Gastroesophageal sphincter (tissue), 3 donors: ENCODE data around the gene TSPAN5.

Source experiments
- EP300 ChIP-seq: sonication (generic); formaldehyde crosslinking; IDR thresholded peaks from one replicate; pipeline ENCODE4 v1.6.1; 2017; ENCODE audit warnings: antibody characterized with exemption, mild to moderate bottlenecking
- POLR2AphosphoS5 ChIP-seq: sonication (generic); formaldehyde crosslinking; IDR thresholded peaks from one replicate; pipeline ENCODE4 v1.6.1; 2017; ENCODE audit warnings: antibody characterized with exemption
- TF ChIP-seq, protein P1 (sequence below), 4 experiments: fragments of 200-600 bp in 2 of 4; fragments of 450-650 bp in 2 of 4; sonication (generic) in 1 of 4; IDR thresholded peaks; one replicate each; pipeline ENCODE4 v1.5.1; 2017 to 2019; ENCODE audit warnings: antibody characterized with exemption in 4 of 4, mild to moderate bottlenecking in 2 of 4, moderate library complexity in 2 of 4

DNA sequence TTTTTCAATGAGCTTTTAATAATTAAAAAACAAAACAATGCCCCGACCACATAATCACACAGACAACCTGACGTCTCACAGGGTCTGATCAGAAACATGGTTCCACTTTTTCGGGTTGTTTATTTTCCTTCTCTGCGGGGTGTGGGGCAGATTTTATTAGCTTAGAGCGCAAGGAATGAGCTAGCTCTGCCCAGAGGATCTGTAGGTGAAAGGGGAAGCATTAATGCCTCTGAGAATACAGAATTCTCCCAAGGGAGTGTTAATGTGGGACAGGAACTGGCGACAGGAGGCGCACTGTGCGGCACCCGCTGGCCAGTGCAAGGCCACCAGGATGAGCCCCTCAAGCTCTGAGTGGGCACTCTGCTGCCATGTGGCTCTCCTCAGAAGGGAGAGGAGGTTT is 181.5 kb downstream of the TSPAN5 start:
- TF ChIP-seq, protein P1, sequence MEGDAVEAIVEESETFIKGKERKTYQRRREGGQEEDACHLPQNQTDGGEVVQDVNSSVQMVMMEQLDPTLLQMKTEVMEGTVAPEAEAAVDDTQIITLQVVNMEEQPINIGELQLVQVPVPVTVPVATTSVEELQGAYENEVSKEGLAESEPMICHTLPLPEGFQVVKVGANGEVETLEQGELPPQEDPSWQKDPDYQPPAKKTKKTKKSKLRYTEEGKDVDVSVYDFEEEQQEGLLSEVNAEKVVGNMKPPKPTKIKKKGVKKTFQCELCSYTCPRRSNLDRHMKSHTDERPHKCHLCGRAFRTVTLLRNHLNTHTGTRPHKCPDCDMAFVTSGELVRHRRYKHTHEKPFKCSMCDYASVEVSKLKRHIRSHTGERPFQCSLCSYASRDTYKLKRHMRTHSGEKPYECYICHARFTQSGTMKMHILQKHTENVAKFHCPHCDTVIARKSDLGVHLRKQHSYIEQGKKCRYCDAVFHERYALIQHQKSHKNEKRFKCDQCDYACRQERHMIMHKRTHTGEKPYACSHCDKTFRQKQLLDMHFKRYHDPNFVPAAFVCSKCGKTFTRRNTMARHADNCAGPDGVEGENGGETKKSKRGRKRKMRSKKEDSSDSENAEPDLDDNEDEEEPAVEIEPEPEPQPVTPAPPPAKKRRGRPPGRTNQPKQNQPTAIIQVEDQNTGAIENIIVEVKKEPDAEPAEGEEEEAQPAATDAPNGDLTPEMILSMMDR (IDR thresholded peaks at IDR 0.05), result no peak
- TF ChIP-seq EP300 (no peak), POLR2AphosphoS5 (no peak)
